GM12878 (cell line): ENCODE results near the gene HMGN4. TPM values are rescaled to one million over a fixed set of nuclear protein-coding genes. Genes with fewer than 3 reads are reported as not detected.

ENCODE experiments used
- ATF7 ChIP-seq: fragments of 450-650 bp; IDR thresholded peaks from 2 replicates; pipeline ENCODE4 v1.6.1; 2016; ENCODE audit warnings: low read depth, mild to moderate bottlenecking
- BACH1 ChIP-seq: fragments of 450-650 bp; IDR thresholded peaks from 2 replicates; pipeline ENCODE4 v1.6.1; 2017; ENCODE audit warnings: mild to moderate bottlenecking, borderline replicate concordance
- BHLHE40 ChIP-seq, 2 experiments: fragments of 450-650 bp in 1 of 2; IDR thresholded peaks; 2 replicates each; pipeline ENCODE4 v1.6.1; 2011 to 2017; ENCODE audit warnings: low read depth in 2 of 2, borderline replicate concordance in 1 of 2, improper control_type of control experiment in 1 of 2, low read length in 1 of 2, mild to moderate bottlenecking in 1 of 2
- CBFB ChIP-seq: IDR thresholded peaks from 2 replicates; pipeline ENCODE4 v1.6.1; 2016; ENCODE audit warnings: antibody characterized with exemption, low read depth
- DPF2 ChIP-seq: fragments of 450-650 bp; IDR thresholded peaks from 2 replicates; pipeline ENCODE4 v1.6.1; 2017; ENCODE audit warnings: mild to moderate bottlenecking
- E2F8 ChIP-seq: fragments of 450-650 bp; IDR thresholded peaks from 2 replicates; pipeline ENCODE4 v1.6.1; 2018; ENCODE audit warnings: mild to moderate bottlenecking, low read depth, moderate library complexity; ENCODE audit not compliant: partially characterized antibody
- EGR1 ChIP-seq, 2 experiments: IDR thresholded peaks; 1 replicate in 1 of 2; 2 replicates in 1 of 2; pipeline ENCODE4 v1.6.1; 2011 to 2012; ENCODE audit warnings: low read depth in 2 of 2, low read length in 2 of 2, borderline replicate concordance in 1 of 2, mild to moderate bottlenecking in 1 of 2, moderate library complexity in 1 of 2
- HCFC1 ChIP-seq: fragments of 150-350 bp; IDR thresholded peaks from 2 replicates; pipeline ENCODE4 v1.6.1; 2014; ENCODE audit warnings: low read length
- HDAC2 ChIP-seq: fragments of 200-600 bp; sonication (generic); IDR thresholded peaks from 2 replicates; pipeline ENCODE4 v1.6.1; 2017
- IKZF1 ChIP-seq: fragments of 450-650 bp; conservative IDR thresholded peaks from 2 replicates; pipeline ENCODE4 v1.6.1; 2017; ENCODE audit warnings: antibody characterized with exemption, mild to moderate bottlenecking
- KLF5 ChIP-seq: fragments of 450-650 bp; IDR thresholded peaks from 2 replicates; pipeline ENCODE4 v1.6.1; 2014; ENCODE audit warnings: mild to moderate bottlenecking; ENCODE audit not compliant: partially characterized antibody
- NFIC ChIP-seq: IDR thresholded peaks from 2 replicates; pipeline ENCODE4 v1.6.1; 2012; ENCODE audit warnings: low read depth, mild to moderate bottlenecking, inconsistent platforms, low read length, moderate library complexity
- PML ChIP-seq: IDR thresholded peaks from 2 replicates; pipeline ENCODE4 v1.6.1; 2012; ENCODE audit warnings: low read length, inconsistent platforms
- POLR2A ChIP-seq: IDR thresholded peaks from 2 replicates; pipeline ENCODE4 v1.6.1; 2011; ENCODE audit warnings: low read depth, mild to moderate bottlenecking, low read length
- POLR2AphosphoS2 ChIP-seq: IDR thresholded peaks from 2 replicates; pipeline ENCODE4 v1.6.1; 2011; ENCODE audit warnings: low read depth, mild to moderate bottlenecking, low read length, improper control_type of control experiment, moderate library complexity
- RB1 ChIP-seq: fragments of 450-650 bp; formaldehyde crosslinking; IDR thresholded peaks from 2 replicates; pipeline ENCODE4 v1.6.1; 2017; ENCODE audit warnings: mild to moderate bottlenecking, borderline replicate concordance
- SPI1 ChIP-seq: IDR thresholded peaks from 2 replicates; pipeline ENCODE4 v1.6.1; 2011; ENCODE audit warnings: low read depth, mild to moderate bottlenecking, low read length, moderate library complexity, borderline replicate concordance; ENCODE audit not compliant: insufficient read depth
- polyA plus RNA-seq, 11 experiments: library from polyadenylated mRNA; depleted of rRNA in 4 of 11; unstranded in 6 of 11; stranded (reverse) in 5 of 11; fragments of >200 nt; fragmentation: Nextera tagmentation in 4 of 11; fragmentation: Illumina TruSeq in 1 of 11; extraction: Ambion mirVana in 4 of 11; extraction: Trizol in 1 of 11; gene quantifications; 1 replicate in 1 of 11; 2 replicates in 10 of 11; pipeline versions ENCODE4 v1.2.1 to v1.2.3, GENCODE V29; 2011 to 2016; ENCODE audit warnings: inconsistent platforms in 2 of 11, missing spikeins in 2 of 11, low read depth in 1 of 11
- total RNA-seq, 4 experiments: library from RNA; depleted of rRNA in 3 of 4; stranded (reverse); fragments of >200 nt in 3 of 4; fragmentation: Illumina TruSeq in 1 of 4; extraction: Trizol in 1 of 4; gene quantifications; 2 replicates each; pipeline versions ENCODE4 v1.2.1 to v1.2.3, GENCODE V29; 2013 to 2021
- TF ChIP-seq, protein P1 (sequence below): IDR thresholded peaks from 2 replicates; pipeline ENCODE4 v1.6.1; 2012; ENCODE audit warnings: low read depth, low read length, improper control_type of control experiment
- TF ChIP-seq, protein P2 (sequence below): fragments of 450-650 bp; IDR thresholded peaks from 2 replicates; pipeline ENCODE4 v1.6.1; 2016; ENCODE audit warnings: mild to moderate bottlenecking, moderate library complexity, borderline replicate concordance
- TF ChIP-seq, protein P3 (sequence below): fragments of 450-650 bp; IDR thresholded peaks from 2 replicates; pipeline ENCODE4 v1.6.1; 2017; ENCODE audit warnings: mild to moderate bottlenecking, low read depth, inconsistent platforms; ENCODE audit not compliant: poor library complexity, severe bottlenecking

The HMGN4 gene
- total and polyA plus RNA-seq, 10 of the 15 experiments (the other 5 are each of a cell fraction or from before 2014, with no cell fraction given): 26.7 to 99.1 (median 76.7) TPM

- TF ChIP-seq NFIC (peak; percentile 53; the same call in 1 of the 2 replicates), KLF5 (peak; percentile 27), POLR2AphosphoS2 (peak; percentile 18; the same call in 1 of the 2 replicates), BHLHE40 (IDR thresholded peaks at IDR 0.05; ENCODE audit: borderline replicate concordance in 1 of 2, low read depth in 2 of 2, low read length in 1 of 2) (peak; percentile 57 to 59; a peak in 3 of 4 replicates), IKZF1 (peak; percentile 87), RB1 (peak; percentile 41; the same call in 1 of the 2 replicates), SPI1 (no peak; the same call in 1 of the 2 replicates), BACH1 (no peak), HDAC2 (no peak), E2F8 (peak; percentile 65), HCFC1 (0 out of 2 replicates have a peak, but pooled peaks have one; percentile 29), DPF2 (peak; percentile 68; the same call in 1 of the 2 replicates), EGR1 (IDR thresholded peaks at IDR 0.05; ENCODE audit: borderline replicate concordance in 1 of 2, low read depth in 2 of 2, low read length in 2 of 2) (peak in 1 of 2 experiments; percentile 76; a peak in 2 of 3 replicates), POLR2A (peak; percentile 84), ATF7 (peak; percentile 36; the same call in 1 of the 2 replicates), CBFB (peak; percentile 73; the same call in 1 of the 2 replicates), PML (peak; percentile 67; the same call in 1 of the 2 replicates)
- TF ChIP-seq, protein P1, sequence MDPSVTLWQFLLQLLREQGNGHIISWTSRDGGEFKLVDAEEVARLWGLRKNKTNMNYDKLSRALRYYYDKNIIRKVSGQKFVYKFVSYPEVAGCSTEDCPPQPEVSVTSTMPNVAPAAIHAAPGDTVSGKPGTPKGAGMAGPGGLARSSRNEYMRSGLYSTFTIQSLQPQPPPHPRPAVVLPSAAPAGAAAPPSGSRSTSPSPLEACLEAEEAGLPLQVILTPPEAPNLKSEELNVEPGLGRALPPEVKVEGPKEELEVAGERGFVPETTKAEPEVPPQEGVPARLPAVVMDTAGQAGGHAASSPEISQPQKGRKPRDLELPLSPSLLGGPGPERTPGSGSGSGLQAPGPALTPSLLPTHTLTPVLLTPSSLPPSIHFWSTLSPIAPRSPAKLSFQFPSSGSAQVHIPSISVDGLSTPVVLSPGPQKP: peak; percentile 65
- TF ChIP-seq, protein P2, sequence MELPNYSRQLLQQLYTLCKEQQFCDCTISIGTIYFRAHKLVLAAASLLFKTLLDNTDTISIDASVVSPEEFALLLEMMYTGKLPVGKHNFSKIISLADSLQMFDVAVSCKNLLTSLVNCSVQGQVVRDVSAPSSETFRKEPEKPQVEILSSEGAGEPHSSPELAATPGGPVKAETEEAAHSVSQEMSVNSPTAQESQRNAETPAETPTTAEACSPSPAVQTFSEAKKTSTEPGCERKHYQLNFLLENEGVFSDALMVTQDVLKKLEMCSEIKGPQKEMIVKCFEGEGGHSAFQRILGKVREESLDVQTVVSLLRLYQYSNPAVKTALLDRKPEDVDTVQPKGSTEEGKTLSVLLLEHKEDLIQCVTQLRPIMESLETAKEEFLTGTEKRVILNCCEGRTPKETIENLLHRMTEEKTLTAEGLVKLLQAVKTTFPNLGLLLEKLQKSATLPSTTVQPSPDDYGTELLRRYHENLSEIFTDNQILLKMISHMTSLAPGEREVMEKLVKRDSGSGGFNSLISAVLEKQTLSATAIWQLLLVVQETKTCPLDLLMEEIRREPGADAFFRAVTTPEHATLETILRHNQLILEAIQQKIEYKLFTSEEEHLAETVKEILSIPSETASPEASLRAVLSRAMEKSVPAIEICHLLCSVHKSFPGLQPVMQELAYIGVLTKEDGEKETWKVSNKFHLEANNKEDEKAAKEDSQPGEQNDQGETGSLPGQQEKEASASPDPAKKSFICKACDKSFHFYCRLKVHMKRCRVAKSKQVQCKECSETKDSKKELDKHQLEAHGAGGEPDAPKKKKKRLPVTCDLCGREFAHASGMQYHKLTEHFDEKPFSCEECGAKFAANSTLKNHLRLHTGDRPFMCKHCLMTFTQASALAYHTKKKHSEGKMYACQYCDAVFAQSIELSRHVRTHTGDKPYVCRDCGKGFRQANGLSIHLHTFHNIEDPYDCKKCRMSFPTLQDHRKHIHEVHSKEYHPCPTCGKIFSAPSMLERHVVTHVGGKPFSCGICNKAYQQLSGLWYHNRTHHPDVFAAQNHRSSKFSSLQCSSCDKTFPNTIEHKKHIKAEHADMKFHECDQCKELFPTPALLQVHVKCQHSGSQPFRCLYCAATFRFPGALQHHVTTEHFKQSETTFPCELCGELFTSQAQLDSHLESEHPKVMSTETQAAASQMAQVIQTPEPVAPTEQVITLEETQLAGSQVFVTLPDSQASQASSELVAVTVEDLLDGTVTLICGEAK: peak; percentile 87
- TF ChIP-seq, protein P3, sequence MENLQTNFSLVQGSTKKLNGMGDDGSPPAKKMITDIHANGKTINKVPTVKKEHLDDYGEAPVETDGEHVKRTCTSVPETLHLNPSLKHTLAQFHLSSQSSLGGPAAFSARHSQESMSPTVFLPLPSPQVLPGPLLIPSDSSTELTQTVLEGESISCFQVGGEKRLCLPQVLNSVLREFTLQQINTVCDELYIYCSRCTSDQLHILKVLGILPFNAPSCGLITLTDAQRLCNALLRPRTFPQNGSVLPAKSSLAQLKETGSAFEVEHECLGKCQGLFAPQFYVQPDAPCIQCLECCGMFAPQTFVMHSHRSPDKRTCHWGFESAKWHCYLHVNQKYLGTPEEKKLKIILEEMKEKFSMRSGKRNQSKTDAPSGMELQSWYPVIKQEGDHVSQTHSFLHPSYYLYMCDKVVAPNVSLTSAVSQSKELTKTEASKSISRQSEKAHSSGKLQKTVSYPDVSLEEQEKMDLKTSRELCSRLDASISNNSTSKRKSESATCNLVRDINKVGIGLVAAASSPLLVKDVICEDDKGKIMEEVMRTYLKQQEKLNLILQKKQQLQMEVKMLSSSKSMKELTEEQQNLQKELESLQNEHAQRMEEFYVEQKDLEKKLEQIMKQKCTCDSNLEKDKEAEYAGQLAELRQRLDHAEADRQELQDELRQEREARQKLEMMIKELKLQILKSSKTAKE: peak; percentile 52
Measured at GRCh38 chr6:26537846-26538571, at the start of gene HMGN4 (continued).
